GM18502 (cell line): ENCODE data around the gene PCSK7.
"Not testable (repeated sequence)": the region's sequence is repeated elsewhere in the genome, so short reads cannot be mapped to it uniquely, and the experiment has no call there.

Source experiments
- ATAC-seq: cut with Tn5 transposase; IDR thresholded peaks from one replicate; pipeline ENCODE4 v1.9.1; 2021; ENCODE audit warnings: mild to moderate bottlenecking; ENCODE audit not compliant: unreplicated experiment, poor library complexity

The PCSK7 gene, protein sequence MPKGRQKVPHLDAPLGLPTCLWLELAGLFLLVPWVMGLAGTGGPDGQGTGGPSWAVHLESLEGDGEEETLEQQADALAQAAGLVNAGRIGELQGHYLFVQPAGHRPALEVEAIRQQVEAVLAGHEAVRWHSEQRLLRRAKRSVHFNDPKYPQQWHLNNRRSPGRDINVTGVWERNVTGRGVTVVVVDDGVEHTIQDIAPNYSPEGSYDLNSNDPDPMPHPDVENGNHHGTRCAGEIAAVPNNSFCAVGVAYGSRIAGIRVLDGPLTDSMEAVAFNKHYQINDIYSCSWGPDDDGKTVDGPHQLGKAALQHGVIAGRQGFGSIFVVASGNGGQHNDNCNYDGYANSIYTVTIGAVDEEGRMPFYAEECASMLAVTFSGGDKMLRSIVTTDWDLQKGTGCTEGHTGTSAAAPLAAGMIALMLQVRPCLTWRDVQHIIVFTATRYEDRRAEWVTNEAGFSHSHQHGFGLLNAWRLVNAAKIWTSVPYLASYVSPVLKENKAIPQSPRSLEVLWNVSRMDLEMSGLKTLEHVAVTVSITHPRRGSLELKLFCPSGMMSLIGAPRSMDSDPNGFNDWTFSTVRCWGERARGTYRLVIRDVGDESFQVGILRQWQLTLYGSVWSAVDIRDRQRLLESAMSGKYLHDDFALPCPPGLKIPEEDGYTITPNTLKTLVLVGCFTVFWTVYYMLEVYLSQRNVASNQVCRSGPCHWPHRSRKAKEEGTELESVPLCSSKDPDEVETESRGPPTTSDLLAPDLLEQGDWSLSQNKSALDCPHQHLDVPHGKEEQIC

DNA sequence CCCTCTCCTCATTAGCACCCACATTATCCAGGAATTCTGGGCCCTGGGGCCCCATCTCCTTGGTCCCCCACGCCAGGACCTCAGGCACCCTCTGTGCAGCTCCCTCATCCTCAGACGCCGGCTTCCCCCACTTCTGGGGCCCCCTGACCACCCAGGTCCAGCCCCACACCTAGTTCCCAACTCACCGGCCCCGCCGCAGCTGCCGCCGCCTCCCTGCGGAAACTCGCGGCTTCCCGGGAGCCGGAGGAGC, at the start of gene PCSK7:
TSS of gene PCSK7 (minus strand) at position 232 of the 250 bp plus-strand sequence. CDS start 2,229 bp downstream, outside the sequence.
- no peak for ATAC-seq

DNA sequence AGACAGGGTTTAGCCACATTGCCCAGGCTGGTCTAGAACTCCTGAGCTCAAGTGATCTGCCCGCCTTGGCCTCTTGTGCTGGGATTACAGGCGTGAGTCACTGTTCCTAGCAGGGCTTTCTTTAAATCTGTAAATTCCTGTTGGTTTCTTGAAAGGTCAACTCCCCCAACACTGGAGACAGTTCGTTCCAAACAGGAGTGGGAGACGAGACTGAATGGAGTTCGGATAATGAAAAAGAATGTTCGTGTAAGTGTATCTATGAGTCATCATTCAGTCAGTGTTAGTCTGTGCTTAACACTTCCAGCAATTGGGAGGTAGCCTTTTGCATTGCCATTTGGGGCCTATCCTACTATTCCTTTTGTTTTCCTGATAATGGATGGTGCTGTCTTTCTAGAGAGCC, 49.3 kb upstream of the PCSK7 start:
- ATAC-seq: no peak

DNA sequence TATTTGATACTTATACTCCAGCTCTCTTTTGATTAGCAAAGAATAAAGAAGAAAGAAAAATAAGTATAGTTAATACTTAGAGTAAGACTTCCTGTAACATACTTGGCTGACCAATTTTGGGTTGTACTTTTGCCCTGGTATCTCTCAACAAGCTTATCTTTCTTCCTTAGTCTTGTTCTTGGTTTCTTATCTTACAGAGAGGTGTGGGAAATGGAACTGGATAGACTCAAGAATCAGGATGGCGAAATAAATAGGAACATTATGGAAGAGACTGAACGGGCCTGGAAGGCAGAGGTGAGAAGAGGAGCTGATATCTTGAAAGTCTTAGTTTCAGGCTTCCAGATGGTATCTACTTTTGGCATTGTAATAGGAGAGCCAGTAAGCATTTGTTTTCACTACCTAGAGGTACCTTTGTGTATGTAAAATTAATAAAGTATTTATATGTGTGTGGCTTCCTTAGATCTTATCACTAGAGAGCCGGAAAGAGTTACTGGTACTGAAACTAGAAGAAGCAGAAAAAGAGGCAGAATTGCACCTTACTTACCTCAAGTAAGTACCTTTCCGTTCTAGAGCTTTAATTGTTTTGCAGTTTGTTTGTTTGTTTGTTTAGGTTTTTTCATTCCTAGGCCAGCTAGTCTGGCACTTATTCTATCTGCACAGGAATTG, 48.0 kb upstream of the PCSK7 start:
- ATAC-seq: no peak

DNA sequence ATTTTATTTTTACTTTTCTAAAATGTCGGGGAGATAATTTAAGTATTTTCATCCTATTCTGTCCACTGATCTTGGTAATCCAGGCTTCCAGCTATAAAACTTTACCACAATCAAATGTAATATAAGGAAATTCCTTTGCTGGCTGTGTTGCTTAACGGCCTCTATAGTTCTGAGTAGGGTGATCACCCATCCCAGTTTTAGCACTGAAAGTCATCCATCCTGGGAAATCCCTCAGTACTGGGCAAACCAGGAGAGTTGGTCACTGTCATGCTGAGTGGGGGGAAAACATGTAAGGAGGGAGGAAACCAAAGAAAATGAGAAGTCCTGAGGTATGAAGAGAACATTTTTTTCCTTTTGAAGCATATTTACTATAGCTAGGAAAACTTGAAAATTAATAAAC, 46.5 kb upstream of the PCSK7 start:
- no peak for ATAC-seq

DNA sequence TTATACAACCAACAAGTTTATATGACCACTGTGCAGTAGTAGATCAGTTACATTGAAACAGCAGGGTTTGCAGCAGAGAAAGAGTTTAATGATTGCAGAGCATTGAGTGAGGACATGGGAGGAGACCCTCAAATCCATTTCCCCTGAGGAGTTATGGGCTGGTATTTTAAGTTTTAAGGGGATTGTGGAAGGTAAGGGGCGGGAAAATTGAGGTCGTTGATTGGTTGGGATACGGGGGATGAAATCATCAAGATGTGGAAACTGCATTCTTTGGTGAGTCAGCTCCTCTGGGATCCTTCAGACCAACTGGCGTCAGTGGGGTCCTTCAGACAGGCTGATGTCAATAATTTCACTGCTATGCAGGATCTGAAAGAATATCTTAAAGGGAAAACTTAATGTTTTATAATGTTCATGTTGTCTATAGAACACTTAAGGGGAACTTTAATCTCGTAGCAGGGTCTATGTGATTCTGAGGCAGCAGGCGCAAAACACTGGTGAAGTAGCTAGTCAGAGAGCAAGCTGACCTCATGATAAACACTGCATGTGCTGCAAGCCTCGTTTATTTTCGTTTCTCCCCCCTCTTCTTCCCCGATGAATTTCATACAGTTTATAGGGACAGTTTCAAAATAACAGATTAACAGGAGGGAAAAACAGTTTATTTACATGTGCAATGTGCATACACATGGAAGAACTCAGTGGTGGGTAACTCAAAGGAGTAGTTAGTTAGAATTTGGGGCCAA, 41.8 kb upstream of the PCSK7 start:
- no peak for ATAC-seq

DNA sequence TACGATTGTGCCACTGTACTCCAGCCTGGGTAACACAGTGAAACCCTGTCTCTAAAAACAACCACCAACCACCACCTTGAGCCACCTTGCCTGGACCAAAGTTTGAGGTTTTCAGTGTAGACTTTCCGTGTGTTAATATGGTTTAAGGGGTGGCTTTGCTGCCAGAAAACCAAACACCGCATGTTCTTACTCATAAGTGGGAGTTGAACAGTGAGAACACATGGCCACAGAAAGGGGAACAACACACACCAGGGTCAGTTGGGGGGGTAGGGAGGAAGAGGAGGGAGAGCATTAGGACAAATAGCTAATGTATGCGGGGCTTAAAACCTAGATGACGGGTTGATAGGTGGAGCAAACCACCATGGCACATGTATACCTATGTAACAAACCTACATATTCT, 40.3 kb upstream of the PCSK7 start:
- ATAC-seq: not testable (repeated sequence)

DNA sequence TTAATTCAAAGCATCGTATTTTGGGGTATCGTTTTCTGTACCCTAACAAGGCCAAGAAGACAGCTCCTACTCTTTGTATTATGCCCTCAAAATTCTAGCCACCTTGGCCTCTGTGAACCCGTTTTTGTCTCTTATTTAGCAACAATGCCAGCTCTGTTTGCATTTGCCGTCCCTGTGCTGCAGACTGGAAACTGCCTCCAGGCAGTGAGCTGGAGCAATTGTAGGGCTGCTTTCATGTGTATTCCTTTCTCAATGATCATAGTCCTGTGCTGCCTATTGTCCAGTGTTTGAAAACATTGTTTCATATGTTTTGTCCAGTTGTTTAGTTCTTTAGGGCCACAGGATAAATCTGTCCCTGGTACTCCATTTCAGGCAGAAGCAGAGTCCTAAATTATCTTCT, 39.3 kb upstream of the PCSK7 start:
- ATAC-seq: no peak

DNA sequence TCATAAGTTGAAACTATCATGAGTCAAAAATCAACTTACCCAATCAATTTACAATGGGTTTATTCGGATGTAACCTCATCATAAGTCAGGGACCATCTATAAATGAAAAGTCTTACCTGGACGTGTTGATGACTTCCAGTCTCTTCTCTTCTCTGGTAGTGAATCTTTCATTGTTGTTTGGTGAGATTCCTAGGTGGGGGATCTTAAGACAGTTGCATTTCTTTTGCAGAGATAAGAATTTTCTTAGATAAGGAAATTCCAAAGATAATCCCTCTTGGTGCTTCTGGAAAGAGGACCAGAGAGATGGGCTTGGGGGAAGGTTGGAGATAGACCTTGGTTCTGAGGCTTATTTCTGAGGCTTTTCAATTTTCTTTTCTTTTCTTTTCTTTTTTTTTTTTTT, 38.0 kb upstream of the PCSK7 start:
- no peak for ATAC-seq

DNA sequence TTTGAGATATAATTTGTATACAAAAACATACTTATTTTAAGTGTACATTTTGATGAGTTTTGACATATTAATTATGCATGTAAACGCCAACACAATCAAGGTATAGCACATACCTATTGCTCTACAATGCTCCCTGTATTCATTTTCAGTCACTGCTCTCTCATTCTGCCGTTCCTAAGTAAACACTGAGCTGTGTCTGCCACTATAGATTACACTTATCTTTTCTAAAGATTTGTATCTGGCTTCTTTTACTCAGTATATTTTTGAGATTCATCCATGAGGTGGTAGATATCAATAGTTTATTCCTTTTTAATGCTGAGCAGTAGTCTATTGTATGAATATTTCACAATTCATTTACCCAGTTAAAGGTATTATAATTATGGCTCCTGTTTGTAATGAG, 33.9 kb upstream of the PCSK7 start:
- ATAC-seq: no peak

DNA sequence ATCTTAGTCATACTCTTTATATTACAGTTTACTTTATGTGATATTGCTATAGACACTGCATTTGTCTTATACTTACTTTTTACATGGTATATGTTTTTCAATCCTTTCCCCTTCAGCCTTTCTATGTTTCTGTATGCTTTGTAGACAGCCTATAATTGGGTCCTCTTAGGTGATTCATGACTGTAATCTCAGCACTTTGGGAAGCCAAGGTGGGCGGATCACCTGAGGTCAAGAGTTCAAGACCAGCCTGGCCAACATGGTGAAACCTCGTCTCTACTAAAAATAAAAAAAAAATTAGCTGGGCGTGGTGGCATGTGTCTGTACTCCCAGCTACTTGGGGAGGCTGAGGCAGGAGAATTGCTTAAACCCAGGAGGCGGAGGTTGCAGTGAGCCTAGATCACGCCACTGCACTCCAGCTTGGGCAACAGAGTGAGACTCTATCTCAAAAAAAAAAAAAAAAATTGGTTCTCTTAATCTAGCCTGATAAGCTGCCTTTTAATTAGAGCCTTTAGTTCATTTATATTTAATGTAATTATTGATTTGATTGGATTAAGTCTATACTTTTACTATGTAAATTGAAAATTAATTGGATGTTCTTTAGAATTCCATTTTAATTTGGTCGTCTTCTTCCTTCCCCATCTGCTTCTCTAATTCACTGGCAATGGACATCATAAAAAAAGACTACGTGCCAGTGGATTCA, 32.9 kb upstream of the PCSK7 start:
- not testable (repeated sequence) for ATAC-seq

DNA sequence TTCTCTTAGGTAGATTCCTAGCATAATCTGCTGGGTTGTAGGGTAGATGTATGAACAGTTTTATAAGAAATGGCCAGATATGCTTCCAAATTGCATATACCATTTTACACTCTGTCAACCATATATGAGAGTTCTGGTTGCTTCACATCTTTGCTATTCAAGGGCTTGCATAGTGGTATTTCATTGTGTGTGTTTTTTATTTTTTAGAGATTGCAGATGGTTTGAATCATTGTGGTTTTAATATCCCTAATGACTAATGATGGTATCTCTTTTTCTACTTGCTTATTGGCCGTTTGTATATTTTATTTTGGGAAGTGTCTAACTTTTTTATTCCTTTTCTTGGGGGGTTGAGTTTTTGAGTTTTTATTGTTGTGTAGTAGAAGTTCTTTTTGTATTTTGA, 27.5 kb upstream of the PCSK7 start:
- ATAC-seq: no peak

DNA sequence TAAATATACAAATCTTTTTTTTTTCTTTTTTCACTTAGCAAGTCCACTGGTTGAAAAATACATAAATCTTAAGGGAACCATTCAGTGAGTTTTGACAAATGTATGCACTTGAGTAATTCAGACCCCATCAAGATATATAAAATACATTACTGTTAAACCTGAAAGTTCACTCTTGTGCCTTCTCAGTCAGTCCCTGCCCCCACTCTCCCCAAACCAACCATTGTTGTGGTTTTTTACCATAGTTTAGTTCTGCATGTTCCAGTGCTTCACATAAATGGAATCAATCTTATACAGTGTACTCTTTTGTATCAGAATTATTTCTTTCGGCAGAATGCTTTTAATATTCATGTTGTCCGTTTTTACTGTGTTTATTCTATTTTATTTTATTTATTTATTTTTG, 26.7 kb upstream of the PCSK7 start:
- ATAC-seq: no peak

DNA sequence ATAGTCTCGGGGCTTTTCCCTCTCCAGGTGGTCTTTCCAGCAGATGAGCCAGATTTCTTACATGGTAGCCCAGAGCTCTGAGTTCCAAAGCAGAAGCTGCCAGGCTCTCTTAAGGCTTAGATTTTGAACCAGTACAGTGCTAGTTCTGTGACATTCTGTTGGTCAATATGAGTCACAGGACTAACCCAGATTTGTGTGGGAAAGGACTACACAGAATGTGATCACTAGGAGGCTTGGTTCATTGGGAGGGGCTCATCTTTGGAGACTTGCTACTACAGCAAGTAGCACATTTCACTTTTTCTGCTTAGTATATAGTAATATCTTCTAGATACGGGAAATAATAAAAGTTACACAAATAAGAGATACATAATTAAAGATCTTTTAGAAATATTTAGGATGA, 24.7 kb upstream of the PCSK7 start:
- no peak for ATAC-seq

DNA sequence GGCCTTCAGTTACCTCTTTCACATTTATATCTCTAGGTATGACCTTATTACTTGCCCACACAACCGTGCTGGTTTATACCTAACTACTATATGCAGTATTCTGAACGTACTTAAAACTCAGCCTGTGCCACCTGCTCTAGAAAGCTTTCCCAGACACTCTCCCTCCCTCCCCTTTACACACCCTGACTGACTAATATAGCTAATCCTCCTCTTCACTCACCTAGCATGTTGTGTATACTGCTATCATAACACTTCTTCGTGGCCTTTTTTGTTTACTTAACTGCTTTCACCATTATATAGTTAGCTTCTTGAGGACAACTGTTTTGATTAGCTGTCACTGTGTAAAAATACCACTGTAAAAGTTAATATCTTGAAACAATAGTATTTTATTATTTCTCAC, 24.1 kb upstream of the PCSK7 start:
- no peak for ATAC-seq

DNA sequence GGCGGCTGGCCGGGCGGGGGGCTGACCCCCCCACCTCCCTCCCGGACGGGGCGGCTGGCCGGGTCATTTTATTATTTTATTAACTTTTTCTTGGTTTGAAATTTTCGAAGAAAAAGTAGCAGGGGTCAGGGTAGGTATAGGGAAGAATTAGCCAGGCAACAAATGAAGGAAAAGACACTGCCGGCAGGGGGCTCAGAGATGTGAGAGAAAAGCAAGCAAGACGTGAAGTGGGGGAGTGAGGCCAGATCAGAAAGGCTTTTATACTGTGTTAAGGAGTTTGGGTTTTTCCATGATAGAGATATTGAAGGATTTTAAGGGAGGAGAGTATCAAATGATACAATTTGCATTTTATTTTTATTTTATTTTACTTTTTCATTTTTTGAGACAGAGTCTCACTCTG, 19.6 kb upstream of the PCSK7 start:
- ATAC-seq: no peak

DNA sequence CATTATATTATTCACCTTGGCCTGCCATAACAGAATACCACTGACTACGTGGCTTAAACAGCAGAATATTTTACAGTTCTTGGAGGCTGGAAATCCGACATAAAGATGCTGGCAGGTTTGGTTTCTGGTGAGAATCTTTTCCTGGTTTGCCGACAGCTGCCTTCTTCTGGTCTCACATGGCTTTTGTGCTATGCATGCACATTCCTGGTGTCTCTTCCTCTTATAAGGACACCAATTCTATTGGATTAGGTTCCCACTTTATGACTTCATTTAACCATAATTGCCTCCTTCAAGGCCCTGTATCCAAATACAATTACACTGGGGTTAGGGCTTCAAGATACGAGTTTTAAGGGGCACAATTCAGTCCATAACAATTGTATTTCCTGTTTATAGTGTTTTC, 17.7 kb upstream of the PCSK7 start:
- ATAC-seq: no peak

DNA sequence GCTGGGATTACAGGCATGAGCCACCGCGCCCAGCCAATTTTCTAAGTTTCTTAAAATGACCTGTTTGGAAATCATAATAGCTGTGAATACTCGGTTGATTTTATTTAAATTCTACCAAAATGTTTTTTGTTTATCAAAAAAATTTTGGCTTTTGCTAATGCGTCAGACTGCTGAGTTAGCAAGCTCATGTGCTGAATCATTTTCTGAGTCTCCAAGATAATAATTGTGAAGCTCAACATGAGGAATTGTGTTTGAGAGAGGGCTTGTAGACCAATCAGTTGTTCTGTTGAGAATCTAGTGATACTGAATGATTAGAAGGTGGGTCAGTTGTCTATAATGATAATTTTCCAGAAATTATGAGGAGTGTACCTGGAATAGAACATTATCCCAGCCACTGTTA, 16.5 kb upstream of the PCSK7 start:
- no peak for ATAC-seq

DNA sequence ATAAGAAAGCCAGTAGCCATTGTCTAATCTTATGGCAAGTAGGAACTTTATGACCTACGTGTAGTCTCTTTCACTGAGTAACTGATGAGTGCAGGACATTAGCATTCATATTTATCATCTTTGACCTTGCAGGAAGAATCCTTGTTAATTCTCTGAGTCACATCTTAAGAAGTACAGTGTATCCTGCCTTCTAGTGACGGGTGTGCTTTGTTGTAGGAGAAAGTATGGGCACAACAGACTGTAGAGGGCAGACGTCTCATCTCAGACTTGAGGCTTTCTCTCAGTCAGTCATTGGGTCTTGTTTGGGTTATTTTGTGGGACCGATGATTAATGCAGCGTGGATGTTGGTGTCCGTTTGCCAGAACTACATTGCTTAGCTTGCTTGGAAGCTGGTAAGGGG, 7.4 kb upstream of the PCSK7 start:
- no peak for ATAC-seq

DNA sequence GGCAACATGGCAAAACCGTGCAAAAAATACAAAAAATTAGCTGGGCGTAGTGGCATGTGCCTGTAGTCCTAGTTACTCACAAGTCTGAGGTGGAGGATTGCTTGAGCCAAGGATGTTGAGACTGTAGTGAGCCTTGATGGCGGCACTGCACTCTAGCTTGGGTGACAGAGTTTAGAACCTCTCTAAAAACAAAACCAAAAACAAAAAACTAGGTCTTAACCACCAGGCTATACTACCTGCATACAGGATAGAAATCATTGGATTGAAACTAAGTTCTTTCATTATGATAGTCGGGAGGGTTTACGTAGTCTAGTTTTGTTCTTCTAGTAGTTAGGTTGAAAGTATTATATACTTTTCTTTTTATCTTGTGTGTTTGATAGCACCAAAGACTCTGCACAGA, 6.3 kb upstream of the PCSK7 start:
- no peak for ATAC-seq

DNA sequence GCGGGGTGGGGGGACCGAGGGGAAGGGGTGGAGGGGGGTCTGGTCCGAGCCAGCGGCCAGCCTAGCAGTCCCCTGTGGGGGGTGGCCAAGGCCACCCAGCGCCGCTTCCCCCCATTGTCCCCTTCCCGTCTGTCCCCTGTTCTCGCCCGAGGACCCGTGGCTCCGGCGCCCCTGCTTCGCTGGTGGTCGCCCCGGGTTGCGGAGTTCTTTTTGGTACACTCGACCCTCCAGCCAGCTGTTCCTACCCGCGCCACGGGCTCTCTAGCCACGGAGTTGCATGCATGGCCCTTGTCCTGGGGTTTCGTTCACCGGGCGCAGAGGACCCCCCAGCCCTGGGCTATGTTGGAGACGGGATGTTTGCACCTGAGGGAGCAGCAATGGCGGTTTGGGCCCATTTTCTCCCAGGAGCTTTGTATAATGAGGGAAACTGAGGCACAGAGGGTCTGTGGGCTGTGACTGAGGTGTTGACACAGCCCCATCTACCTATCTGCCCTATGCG, 1.1 kb upstream of the PCSK7 start:
- no peak for ATAC-seq
